Sigmoid colon (tissue), 7 donors: Measurements from ENCODE around the gene OTOP3. TPM values are rescaled to one million over a fixed set of nuclear protein-coding genes. Genes with fewer than 3 reads are reported as not detected.

Experiments
- DNase-seq: peaks from one replicate; pipeline ENCODE4 v3.0.0-alpha.2; 2019
- H3K27ac ChIP-seq, 4 donors: fragments of 200-600 bp; sonication (generic); one replicate each; pipeline ENCODE4 v1.5.1; 2016 to 2019; ENCODE audit warnings: mild to moderate bottlenecking in 1 of 4
- H3K27me3 ChIP-seq, 3 donors: fragments of 200-600 bp; sonication (generic); one replicate each; pipeline ENCODE4 v1.5.1; 2019; ENCODE audit warnings: mild to moderate bottlenecking in 1 of 3
- H3K36me3 ChIP-seq, 4 donors: fragments of 200-600 bp; sonication (generic); one replicate each; pipeline ENCODE4 v1.5.1; 2016 to 2019
- H3K4me1 ChIP-seq, 4 donors: fragments of 200-600 bp; sonication (generic); one replicate each; pipeline ENCODE4 v1.5.1; 2017 to 2019
- H3K4me3 ChIP-seq, 4 donors: fragments of 200-600 bp; sonication (generic); one replicate each; pipeline ENCODE4 v1.5.1; 2017 to 2019; ENCODE audit warnings: mild to moderate bottlenecking in 2 of 4, moderate library complexity in 1 of 4
- H3K9me3 ChIP-seq, 4 donors: fragments of 200-600 bp in 3 of 4; sonication (generic) in 3 of 4; one replicate each; pipeline versions ENCODE4 v1.5.1 to v1.6.1; 2013 to 2019
- CTCF ChIP-seq, 4 experiments: fragments of 450-650 bp in 3 of 4; fragments of 200-600 bp in 1 of 4; IDR thresholded peaks; one replicate each; pipeline ENCODE4 v1.5.1; 2016 to 2019; ENCODE audit warnings: antibody characterized with exemption in 4 of 4, mild to moderate bottlenecking in 3 of 4, moderate library complexity in 2 of 4
- EP300 ChIP-seq, 4 donors: sonication (generic); formaldehyde crosslinking; IDR thresholded peaks; one replicate each; pipeline ENCODE4 v1.6.1; 2017; ENCODE audit warnings: antibody characterized with exemption in 4 of 4
- POLR2A ChIP-seq, 2 donors: fragments of 450-650 bp; IDR thresholded peaks; one replicate each; pipeline ENCODE4 v1.6.1; 2016; ENCODE audit warnings: antibody characterized with exemption in 2 of 2, mild to moderate bottlenecking in 2 of 2, moderate library complexity in 2 of 2
- POLR2AphosphoS5 ChIP-seq, 4 donors: sonication (generic); formaldehyde crosslinking; IDR thresholded peaks; one replicate each; pipeline ENCODE4 v1.6.1; 2017; ENCODE audit warnings: antibody characterized with exemption in 4 of 4
- WGBS, 2 donors: extraction: QIAGEN DNeasy Blood & Tissue Kit; methylation state at CpG; one replicate each; pipeline ENCODE4 v1.1.7; 2013; 5-methylcytosine and 5-hydroxymethylcytosine counted together
- intact Hi-C: fragments of 100-400 bp; cut with DNase I; formaldehyde crosslinking; loops from one replicate; pipeline ENCODE4 v1.15.1; 2023
- polyA plus RNA-seq, 3 donors: library from polyadenylated mRNA; stranded (reverse); fragments of 200-250 nt; gene quantifications; one replicate each; pipeline ENCODE4 v1.2.3, GENCODE V29; 2013
- total RNA-seq, 4 donors: library from RNA; depleted of rRNA; stranded (reverse); fragments of >200 nt; gene quantifications; one replicate each; pipeline ENCODE4 v1.1.0, GENCODE V29; 2016
- donor health status: healthy with polysubstance abuse.
- donor health status: Bipolar disorder and iron deficiency.
- donor health status: healthy.

The OTOP3 gene
- total and polyA plus RNA-seq, 7 donors: 0.28 to 1.8 (median 0.60) TPM; not detected in 4

GRCh38 chr17:74962622-74963394, 27.1 kb downstream of the OTOP3 start:
- no peaks in the 10 kb centered on the region for H3K9me3 ChIP-seq
- H3K4me3 ChIP-seq: no peak overlapping the region
- 85 to 89% methylated on average over 18 of the region's 18 CpGs for WGBS, 2 donors
- H3K36me3 ChIP-seq: no peaks in the 10 kb centered on the region
- no peak overlapping the region for H3K27ac ChIP-seq
- no peaks in the 10 kb centered on the region for H3K27me3 ChIP-seq
- peaks cover 0 to 4% (median 2%) of the 10 kb centered on the region in 4 donors for H3K4me1 ChIP-seq
- no peak for DNase-seq
- intact Hi-C loops: no loop called here
- TF ChIP-seq CTCF (IDR thresholded peaks at IDR 0.05) (no peak), POLR2AphosphoS5 (IDR thresholded peaks at IDR 0.05) (no peak), POLR2A (IDR thresholded peaks at IDR 0.05) (no peak), EP300 (IDR thresholded peaks at IDR 0.05) (no peak)

- Histone ChIP-seq H3K9me3 (no peaks in the 10 kb centered on the region), H3K4me1 (peaks cover 0 to 4% (median 2%) of the 10 kb centered on the region in 4 donors), H3K27ac (no peak overlapping the region), H3K4me3 (no peak overlapping the region), H3K36me3 (no peaks in the 10 kb centered on the region), H3K27me3 (no peaks in the 10 kb centered on the region)
- no peak for DNase-seq
- intact Hi-C loops: no loop called here
- 77 to 88% methylated on average over 12 of the region's 12 CpGs for WGBS, 2 donors
- TF ChIP-seq EP300 (IDR thresholded peaks at IDR 0.05) (no peak), POLR2AphosphoS5 (IDR thresholded peaks at IDR 0.05) (no peak), POLR2A (IDR thresholded peaks at IDR 0.05) (no peak), CTCF (IDR thresholded peaks at IDR 0.05) (no peak)
Measured at GRCh38 chr17:74963656-74964055, 28.0 kb downstream of the OTOP3 start.

- Histone ChIP-seq H3K27ac (no peak overlapping the region), H3K4me3 (no peak overlapping the region), H3K9me3 (no peaks in the 10 kb centered on the region), H3K4me1 (peaks cover 0 to 4% (median 2%) of the 10 kb centered on the region in 4 donors), H3K27me3 (no peaks in the 10 kb centered on the region), H3K36me3 (no peaks in the 10 kb centered on the region)
- intact Hi-C loops: no loop called here
- TF ChIP-seq CTCF (IDR thresholded peaks at IDR 0.05) (no peak), POLR2AphosphoS5 (IDR thresholded peaks at IDR 0.05) (no peak), EP300 (IDR thresholded peaks at IDR 0.05) (no peak), POLR2A (IDR thresholded peaks at IDR 0.05) (no peak)
- DNase-seq: no peak
- 92 to 94% methylated on average over 12 of the region's 12 CpGs for WGBS, 2 donors
Measured at GRCh38 chr17:74964246-74964761, 28.6 kb downstream of the OTOP3 start.

- H3K27ac ChIP-seq: no peak overlapping the region
- no peaks in the 10 kb centered on the region for H3K36me3 ChIP-seq
- DNase-seq: no peak
- TF ChIP-seq POLR2A (IDR thresholded peaks at IDR 0.05): no peak
- TF ChIP-seq POLR2AphosphoS5 (IDR thresholded peaks at IDR 0.05): no peak
- no peak for TF ChIP-seq CTCF (IDR thresholded peaks at IDR 0.05)
- no peak for TF ChIP-seq EP300 (IDR thresholded peaks at IDR 0.05)
- H3K4me1 ChIP-seq: peaks cover 0 to 4% (median 2%) of the 10 kb centered on the region in 4 donors
- no peaks in the 10 kb centered on the region for H3K9me3 ChIP-seq
- WGBS, 2 donors: 86 to 88% methylated on average over 14 of the region's 14 CpGs
- intact Hi-C loops: no loop called here
- H3K27me3 ChIP-seq: no peaks in the 10 kb centered on the region
- no peak overlapping the region for H3K4me3 ChIP-seq
Measured at GRCh38 chr17:74964988-74965622, 29.4 kb downstream of the OTOP3 start.
